Sigmoid colon (tissue), 7 donors: Measurements from ENCODE around the gene SFMBT2. TPM values are rescaled to one million over a fixed set of nuclear protein-coding genes. Genes with fewer than 3 reads are reported as not detected.

Source experiments
- DNase-seq: peaks from one replicate; pipeline ENCODE4 v3.0.0-alpha.2; 2019
- H3K27ac ChIP-seq, 4 donors: fragments of 200-600 bp; sonication (generic); one replicate each; pipeline ENCODE4 v1.5.1; 2016 to 2019; ENCODE audit warnings: mild to moderate bottlenecking in 1 of 4
- H3K27me3 ChIP-seq, 3 donors: fragments of 200-600 bp; sonication (generic); one replicate each; pipeline ENCODE4 v1.5.1; 2019; ENCODE audit warnings: mild to moderate bottlenecking in 1 of 3
- H3K36me3 ChIP-seq, 4 donors: fragments of 200-600 bp; sonication (generic); one replicate each; pipeline ENCODE4 v1.5.1; 2016 to 2019
- H3K4me1 ChIP-seq, 4 donors: fragments of 200-600 bp; sonication (generic); one replicate each; pipeline ENCODE4 v1.5.1; 2017 to 2019
- H3K4me3 ChIP-seq, 4 donors: fragments of 200-600 bp; sonication (generic); one replicate each; pipeline ENCODE4 v1.5.1; 2017 to 2019; ENCODE audit warnings: mild to moderate bottlenecking in 2 of 4, moderate library complexity in 1 of 4
- H3K9me3 ChIP-seq, 4 donors: fragments of 200-600 bp in 3 of 4; sonication (generic) in 3 of 4; one replicate each; pipeline versions ENCODE4 v1.5.1 to v1.6.1; 2013 to 2019
- CTCF ChIP-seq, 4 experiments: fragments of 450-650 bp in 3 of 4; fragments of 200-600 bp in 1 of 4; IDR thresholded peaks; one replicate each; pipeline ENCODE4 v1.5.1; 2016 to 2019; ENCODE audit warnings: antibody characterized with exemption in 4 of 4, mild to moderate bottlenecking in 3 of 4, moderate library complexity in 2 of 4
- EP300 ChIP-seq, 4 donors: sonication (generic); formaldehyde crosslinking; IDR thresholded peaks; one replicate each; pipeline ENCODE4 v1.6.1; 2017; ENCODE audit warnings: antibody characterized with exemption in 4 of 4
- POLR2A ChIP-seq, 2 donors: fragments of 450-650 bp; IDR thresholded peaks; one replicate each; pipeline ENCODE4 v1.6.1; 2016; ENCODE audit warnings: antibody characterized with exemption in 2 of 2, mild to moderate bottlenecking in 2 of 2, moderate library complexity in 2 of 2
- POLR2AphosphoS5 ChIP-seq, 4 donors: sonication (generic); formaldehyde crosslinking; IDR thresholded peaks; one replicate each; pipeline ENCODE4 v1.6.1; 2017; ENCODE audit warnings: antibody characterized with exemption in 4 of 4
- WGBS, 2 donors: extraction: QIAGEN DNeasy Blood & Tissue Kit; methylation state at CpG; one replicate each; pipeline ENCODE4 v1.1.7; 2013; 5-methylcytosine and 5-hydroxymethylcytosine counted together
- intact Hi-C: fragments of 100-400 bp; cut with DNase I; formaldehyde crosslinking; loops from one replicate; pipeline ENCODE4 v1.15.1; 2023
- polyA plus RNA-seq, 3 donors: library from polyadenylated mRNA; stranded (reverse); fragments of 200-250 nt; gene quantifications; one replicate each; pipeline ENCODE4 v1.2.3, GENCODE V29; 2013
- total RNA-seq, 4 donors: library from RNA; depleted of rRNA; stranded (reverse); fragments of >200 nt; gene quantifications; one replicate each; pipeline ENCODE4 v1.1.0, GENCODE V29; 2016
- donor health status: healthy with polysubstance abuse.
- donor health status: Bipolar disorder and iron deficiency.
- donor health status: healthy.

Gene SFMBT2
- total and polyA plus RNA-seq, 7 donors = 0.60 to 6.4 (median 4.2) TPM

- Histone ChIP-seq H3K4me3 (no peak overlapping the region), H3K27me3 (no peaks in the 10 kb centered on the region), H3K4me1 (no peaks in the 10 kb centered on the region), H3K36me3 (no peaks in the 10 kb centered on the region), H3K9me3 (no peaks in the 10 kb centered on the region), H3K27ac (no peak overlapping the region)
- no peak for DNase-seq
- 72 to 85% methylated on average over 8 of the region's 8 CpGs for WGBS, 2 donors
- TF ChIP-seq POLR2A (IDR thresholded peaks at IDR 0.05) (no peak), CTCF (IDR thresholded peaks at IDR 0.05) (no peak), POLR2AphosphoS5 (IDR thresholded peaks at IDR 0.05) (no peak), EP300 (IDR thresholded peaks at IDR 0.05) (no peak)
- intact Hi-C loops = no loop called here
Observed at GRCh38 chr10:7291487-7292270, 119.2 kb downstream of the SFMBT2 start.

DNA sequence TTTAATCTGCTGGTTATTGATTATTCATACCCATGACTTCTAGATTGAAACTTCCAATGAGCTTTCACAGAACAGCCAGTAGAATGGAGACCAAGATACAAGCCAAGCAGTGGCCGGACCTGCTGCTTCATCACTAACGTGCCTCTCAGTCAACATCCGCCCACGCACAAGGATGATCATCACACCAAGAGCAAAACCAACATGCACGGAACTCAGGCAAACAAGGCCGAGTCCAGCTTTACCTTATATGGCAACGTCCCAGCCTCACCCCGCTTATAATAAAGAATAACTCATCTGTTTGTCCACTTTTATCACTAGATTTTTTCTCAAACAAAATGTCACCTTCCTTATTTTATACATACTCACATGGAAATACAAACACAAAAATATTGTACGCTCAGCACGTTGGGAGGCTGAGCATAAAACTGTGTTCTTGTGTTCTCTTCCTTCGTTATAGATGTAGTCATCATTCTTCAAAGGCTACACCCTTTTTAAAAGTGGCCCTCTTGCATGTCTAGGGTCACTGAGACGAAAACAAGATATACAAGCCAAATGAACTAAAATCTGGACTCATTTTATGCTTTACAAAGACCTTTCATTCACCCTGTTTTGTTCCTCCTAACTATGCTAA lies 122.7 kb downstream of the SFMBT2 start:
- Histone ChIP-seq H3K4me1 (no peaks in the 10 kb centered on the region), H3K36me3 (no peaks in the 10 kb centered on the region), H3K4me3 (no peak overlapping the region), H3K27me3 (no peaks in the 10 kb centered on the region), H3K27ac (no peak overlapping the region), H3K9me3 (no peaks in the 10 kb centered on the region)
- intact Hi-C loops = no loop called here
- WGBS, 2 donors = 56 to 82% methylated on average over 12 of the region's 12 CpGs
- TF ChIP-seq POLR2A (IDR thresholded peaks at IDR 0.05) (no peak), CTCF (IDR thresholded peaks at IDR 0.05) (no peak), EP300 (IDR thresholded peaks at IDR 0.05) (no peak), POLR2AphosphoS5 (IDR thresholded peaks at IDR 0.05) (no peak)
- DNase-seq = no peak

- TF ChIP-seq POLR2AphosphoS5 (IDR thresholded peaks at IDR 0.05) (no peak), EP300 (IDR thresholded peaks at IDR 0.05) (no peak), CTCF (IDR thresholded peaks at IDR 0.05) (no peak), POLR2A (IDR thresholded peaks at IDR 0.05) (no peak)
- Histone ChIP-seq H3K36me3 (no peaks in the 10 kb centered on the region), H3K4me3 (no peak overlapping the region), H3K9me3 (no peaks in the 10 kb centered on the region), H3K27ac (no peak overlapping the region), H3K4me1 (no peaks in the 10 kb centered on the region), H3K27me3 (no peaks in the 10 kb centered on the region)
- WGBS, 2 donors = 91 to 92% methylated on average over 3 of the region's 3 CpGs
- no peak for DNase-seq
- intact Hi-C loops = no loop called here
Observed at GRCh38 chr10:7287377-7287776, 123.5 kb downstream of the SFMBT2 start.

- 83 to 91% methylated on average over 6 of the region's 6 CpGs for WGBS, 2 donors
- Histone ChIP-seq H3K9me3 (no peaks in the 10 kb centered on the region), H3K4me1 (no peaks in the 10 kb centered on the region), H3K27me3 (no peaks in the 10 kb centered on the region), H3K36me3 (no peaks in the 10 kb centered on the region), H3K27ac (no peak overlapping the region), H3K4me3 (no peak overlapping the region)
- DNase-seq = no peak
- intact Hi-C loops = no loop called here
- no peak for TF ChIP-seq CTCF (IDR thresholded peaks at IDR 0.05)
- no peak for TF ChIP-seq POLR2AphosphoS5 (IDR thresholded peaks at IDR 0.05)
- TF ChIP-seq POLR2A (IDR thresholded peaks at IDR 0.05) = no peak
- TF ChIP-seq EP300 (IDR thresholded peaks at IDR 0.05) = no peak
Observed at GRCh38 chr10:7285522-7286322, 125.1 kb downstream of the SFMBT2 start.
